ENCODE results near the gene CISD1. TPM values are rescaled to one million over a fixed set of nuclear protein-coding genes. Genes with fewer than 3 reads are reported as not detected.

The CISD1 gene
- total RNA-seq, 1 donor, result 4.0 TPM

DNA sequence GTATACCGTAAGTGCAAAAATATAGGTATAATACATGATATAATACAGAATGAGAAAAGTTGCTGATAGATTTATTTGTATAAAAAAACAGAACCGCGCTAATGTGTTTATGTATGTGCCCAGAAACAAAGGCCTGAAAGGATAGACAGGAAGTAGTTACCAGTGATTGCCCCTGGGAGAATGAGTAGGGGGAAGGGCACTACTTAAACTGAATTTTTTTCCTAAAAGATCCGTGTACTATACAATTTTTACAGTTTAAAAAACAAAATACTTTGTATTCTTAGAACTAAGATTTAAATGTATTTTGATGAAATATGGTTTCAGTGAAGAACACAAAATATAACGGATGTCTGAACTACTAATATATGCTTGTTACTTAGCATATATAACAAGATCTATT, 4.2 kb upstream of the CISD1 start:
- peak in 2 of 3 donors; percentile 11 to 13 for DNase-seq (ENCODE audit: low read depth in 2 of 3, low spot score in 2 of 3)

GRCh38 chr10:58265249-58265648, 3.7 kb upstream of the CISD1 start:
- DNase-seq (ENCODE audit: low read depth in 2 of 3, low spot score in 2 of 3), result no peak

DNA sequence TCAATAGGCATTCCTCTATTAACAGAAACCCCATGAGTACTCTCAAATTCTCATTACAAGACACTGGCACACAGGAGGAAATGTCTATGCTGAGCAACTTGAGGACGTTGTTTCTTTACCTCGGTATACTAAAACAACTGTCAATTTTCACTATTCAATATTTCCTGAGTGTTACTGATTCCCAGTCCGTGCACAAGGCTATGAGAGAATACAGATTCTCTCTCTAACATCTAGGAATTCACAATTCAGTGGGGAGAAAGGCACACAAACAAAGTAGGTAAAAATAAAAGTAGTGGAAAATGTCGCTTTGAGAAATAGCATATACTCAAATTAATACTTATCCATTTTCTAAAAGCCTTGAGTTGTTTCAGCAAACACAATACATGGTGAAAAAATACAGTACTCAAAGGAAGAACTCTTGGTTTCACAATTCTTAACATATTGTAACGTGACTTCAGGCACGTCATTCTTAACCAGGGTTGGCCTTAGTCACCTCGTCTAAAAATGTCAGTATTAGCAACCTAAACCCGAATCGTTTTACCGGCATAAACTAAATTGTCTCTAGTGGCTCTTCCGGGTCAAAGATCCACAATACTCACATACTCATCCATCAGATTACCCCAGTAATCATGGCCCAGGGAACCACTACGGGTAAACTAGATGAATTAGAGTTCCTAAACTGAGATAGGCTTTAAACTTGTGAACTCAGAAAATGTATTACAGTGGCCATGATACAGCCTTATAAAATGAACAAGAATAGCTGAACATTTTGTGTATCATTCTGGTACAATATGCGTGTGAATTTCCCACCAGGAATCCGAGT, 2.7 kb upstream of the CISD1 start:
- DNase-seq (ENCODE audit: low read depth in 2 of 3, low spot score in 2 of 3), result peak in 2 of 3 donors; percentile 49 to 62

DNA sequence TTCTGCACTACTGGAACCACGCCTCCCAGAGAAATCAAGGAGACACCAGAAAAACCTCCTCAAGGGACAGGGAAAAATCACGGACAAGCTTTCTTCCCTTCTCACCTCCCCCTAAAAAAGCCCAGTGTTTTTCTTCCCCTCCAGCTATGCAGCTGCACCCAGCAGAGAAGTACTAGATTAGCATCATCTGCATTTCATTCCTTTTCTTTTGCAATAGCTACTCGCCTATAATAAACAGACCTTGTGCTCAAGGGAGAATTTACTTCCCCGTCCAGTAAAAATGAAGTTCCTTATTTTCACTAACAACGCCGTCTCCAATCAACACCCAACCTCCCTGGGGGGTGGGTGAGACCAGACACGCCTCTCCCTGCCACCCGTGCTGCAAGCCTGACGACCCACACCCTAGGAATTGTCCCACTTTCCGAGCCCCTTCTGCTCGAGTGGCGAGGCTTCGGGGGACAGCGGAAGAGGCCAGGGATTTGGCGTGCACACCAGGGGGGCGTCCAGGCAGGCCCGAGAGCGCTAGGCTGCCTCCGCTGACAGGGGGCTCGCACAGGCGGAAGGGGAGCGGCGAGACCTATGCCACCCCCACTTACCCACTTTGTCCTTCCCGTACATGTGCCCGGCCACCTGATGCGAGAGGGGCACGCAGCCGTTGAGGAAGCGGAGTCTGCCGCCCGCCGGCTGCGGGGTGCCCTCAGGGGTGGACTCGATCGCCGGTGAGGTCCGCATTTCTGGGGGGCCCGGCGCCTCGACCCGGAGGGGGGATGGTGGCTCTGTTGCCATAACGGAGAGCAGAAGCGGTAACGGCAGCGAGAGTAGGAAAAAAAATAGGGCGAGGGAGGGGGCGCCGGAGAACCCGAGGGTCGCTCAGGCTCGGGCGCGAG, 1.9 kb upstream of the CISD1 start:
- DNase-seq (ENCODE audit: low read depth in 2 of 3, low spot score in 2 of 3), result peak in 2 of 3 donors; percentile 82 to 90

GRCh38 chr10:58267713-58268453, 1.1 kb upstream of the CISD1 start, which contains the start of gene IPMK:
IPMK (minus strand) TSS chr10:58267894; CDS start chr10:58267611, 283 bp downstream.
- peak; percentile 86 to 95 (median 94) for DNase-seq (ENCODE audit: low read depth in 2 of 3, low spot score in 2 of 3)

GRCh38 chr10:58268454-58268945, 462 bp upstream of the CISD1 start:
- no peak for DNase-seq (ENCODE audit: low read depth in 2 of 3, low spot score in 2 of 3)

GRCh38 chr10:58269782-58270290, 874 bp downstream of the CISD1 start:
- peak in 1 of 3 donors; percentile 16 for DNase-seq (ENCODE audit: low read depth in 2 of 3, low spot score in 2 of 3)

DNA sequence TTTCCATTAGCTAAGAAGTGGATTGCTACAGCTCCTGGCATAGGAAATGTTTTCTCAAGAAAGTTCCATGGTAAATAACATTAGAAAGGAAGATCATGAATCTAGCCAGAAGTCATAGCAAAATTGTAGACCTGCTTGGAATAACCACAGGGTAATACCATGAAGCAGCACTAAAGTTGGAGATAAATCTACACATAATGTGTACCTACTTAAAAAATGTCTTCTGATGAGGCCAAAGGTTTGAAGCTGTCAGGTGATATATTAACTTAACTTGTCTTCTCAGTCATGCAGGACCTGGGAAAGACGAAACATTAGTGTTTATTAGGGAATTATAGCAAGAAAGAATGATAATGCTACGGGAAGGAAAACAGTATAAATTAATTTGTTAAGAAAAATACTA, 6.3 kb downstream of the CISD1 start:
- DNase-seq (ENCODE audit: low read depth in 2 of 3, low spot score in 2 of 3), result no peak

DNA sequence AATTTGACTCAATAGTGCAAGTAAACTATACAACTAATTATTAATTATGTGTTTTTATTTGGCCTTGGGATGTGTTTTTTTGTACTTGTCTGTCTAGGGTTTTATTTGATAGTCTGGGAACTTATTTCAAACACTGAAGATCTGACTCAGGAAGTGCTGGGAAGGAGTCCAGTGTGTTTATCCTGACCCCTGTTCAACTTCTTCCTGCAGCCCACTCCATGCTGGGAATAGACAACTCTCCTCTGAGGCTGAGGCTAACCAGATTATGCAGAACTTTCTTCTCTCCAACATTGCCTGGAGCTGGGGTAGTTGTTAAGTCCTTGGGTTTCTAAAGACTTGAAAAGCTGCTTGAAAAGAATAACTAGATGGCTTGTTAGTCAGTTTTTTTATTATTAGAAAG, 6.9 kb downstream of the CISD1 start:
- no peak for DNase-seq (ENCODE audit: low read depth in 2 of 3, low spot score in 2 of 3)

DNA sequence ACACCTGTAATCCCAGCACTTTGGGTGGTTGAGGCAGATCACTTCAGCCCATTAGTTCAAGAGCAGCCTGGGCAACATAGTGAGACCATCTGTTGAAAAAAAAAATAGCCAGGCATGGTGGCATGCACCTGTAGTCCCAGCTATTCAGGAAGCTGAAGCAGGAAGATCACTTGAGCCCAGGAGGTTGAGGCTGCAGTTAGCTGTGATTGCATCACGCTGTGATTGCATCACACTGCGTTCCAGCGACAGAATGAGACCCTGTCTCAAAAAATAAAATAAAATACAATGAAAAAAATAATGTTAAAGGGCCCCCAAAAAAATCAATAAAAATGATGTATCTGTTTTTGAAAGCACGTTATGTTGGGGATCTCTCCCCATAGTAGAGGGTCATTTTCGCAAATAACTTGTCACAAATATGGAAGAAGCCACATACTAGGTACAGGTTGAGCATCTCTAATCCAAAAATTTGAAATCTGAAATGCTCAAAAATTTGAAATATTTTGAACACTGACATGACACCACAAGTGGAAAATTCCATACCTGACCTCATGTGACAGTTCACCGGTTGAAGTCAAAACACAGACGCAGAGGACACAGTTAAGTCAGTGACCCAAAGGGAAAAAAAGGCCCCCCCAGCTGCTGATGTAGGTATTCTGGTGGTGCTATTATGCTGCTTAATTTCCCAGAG, 9.5 kb downstream of the CISD1 start:
- DNase-seq (ENCODE audit: low read depth in 2 of 3, low spot score in 2 of 3), result no peak

- no peak for DNase-seq (ENCODE audit: low read depth in 2 of 3, low spot score in 2 of 3)
Observed at GRCh38 chr10:58278962-58279307, 10.0 kb downstream of the CISD1 start.

GRCh38 chr10:58280477-58280876, 11.5 kb downstream of the CISD1 start:
- DNase-seq (ENCODE audit: low read depth in 2 of 3, low spot score in 2 of 3), result no peak

- no peak for DNase-seq (ENCODE audit: low read depth in 2 of 3, low spot score in 2 of 3)
Observed at GRCh38 chr10:58281092-58281752, 12.3 kb downstream of the CISD1 start.

DNA sequence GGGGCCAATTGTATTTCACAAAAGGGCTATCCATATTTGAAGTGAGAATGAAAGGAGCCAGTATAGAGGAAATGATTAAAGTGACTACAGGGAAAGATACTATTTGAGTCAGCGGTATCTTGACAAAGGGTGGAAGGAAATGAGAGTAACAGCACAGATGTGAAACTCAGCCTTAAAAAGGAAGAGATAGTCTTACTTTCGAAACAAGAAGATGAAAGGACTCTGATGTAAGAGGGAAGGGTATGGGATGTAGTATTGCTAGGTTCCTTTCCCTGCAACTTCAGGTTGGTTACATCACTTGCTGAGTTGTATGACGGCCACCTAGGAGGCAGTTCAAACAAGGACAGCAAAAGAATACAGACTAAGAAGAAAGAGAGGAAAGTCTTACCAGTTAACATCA, 13.7 kb downstream of the CISD1 start:
- DNase-seq (ENCODE audit: low read depth in 2 of 3, low spot score in 2 of 3), result peak in 1 of 3 donors; percentile 28

GRCh38 chr10:58291538-58292174, 22.7 kb downstream of the CISD1 start:
- DNase-seq (ENCODE audit: low read depth in 2 of 3, low spot score in 2 of 3), result peak in 2 of 3 donors; percentile 45 to 69

- DNase-seq (ENCODE audit: low read depth in 2 of 3, low spot score in 2 of 3), result no peak
Observed at GRCh38 chr10:58293989-58294388, 25.0 kb downstream of the CISD1 start.

- DNase-seq (ENCODE audit: low read depth in 2 of 3, low spot score in 2 of 3), result peak; percentile 36 to 88 (median 80)
Observed at GRCh38 chr10:58299580-58299979, 30.6 kb downstream of the CISD1 start.

DNA sequence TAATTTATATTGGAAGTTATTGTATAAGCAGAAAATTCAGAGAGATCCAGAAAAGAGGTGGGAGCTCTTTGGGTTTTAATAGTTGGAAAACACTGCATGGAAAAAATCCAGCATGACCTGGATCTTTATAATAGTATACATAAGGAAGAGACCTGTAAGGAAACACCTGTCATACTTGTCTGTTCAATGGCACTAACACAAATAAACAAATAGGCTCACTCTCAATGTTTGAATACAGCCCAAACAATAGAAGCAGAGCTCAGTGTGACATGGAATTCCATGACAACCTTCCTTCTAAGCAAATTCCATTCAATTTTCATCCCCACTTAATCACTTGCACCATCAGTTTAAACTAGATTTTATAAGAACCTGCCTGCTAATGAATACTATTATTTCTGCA, 31.7 kb downstream of the CISD1 start:
- DNase-seq (ENCODE audit: low read depth in 2 of 3, low spot score in 2 of 3), result no peak

DNA sequence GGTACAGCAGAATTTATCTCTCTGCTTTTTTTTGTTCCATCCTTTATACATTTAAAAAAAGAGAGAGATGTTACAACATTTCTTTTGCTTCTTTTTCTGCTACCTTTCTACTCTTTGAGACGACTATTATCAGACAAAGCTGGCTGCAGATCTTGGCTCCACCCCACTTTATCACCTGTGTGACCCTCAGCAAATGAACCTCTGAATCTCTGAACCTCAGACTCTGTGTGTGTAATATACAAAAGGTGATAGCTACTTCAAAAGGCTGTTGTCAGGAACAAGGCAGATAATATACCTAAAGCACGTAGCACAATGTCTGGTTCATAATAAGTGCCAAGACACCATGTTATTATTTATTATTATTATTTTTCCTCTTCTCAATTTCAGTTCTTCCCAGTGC, 33.3 kb downstream of the CISD1 start:
- no peak for DNase-seq (ENCODE audit: low read depth in 2 of 3, low spot score in 2 of 3)

All from hematopoietic multipotent progenitor cell (in vitro differentiated cells).